ENCODE results near the gene MAP2. TPM values are rescaled to one million over a fixed set of nuclear protein-coding genes. Genes with fewer than 3 reads are reported as not detected.

The MAP2 gene
- total RNA-seq, 2 experiments from 2014 or later: 0.10 TPM; not detected in 1

GRCh38 chr2:209687323-209687969, 263.6 kb downstream of the MAP2 start:
- no peak overlapping the region for H3K27ac ChIP-seq (ENCODE audit: low read depth, low read length, poor library complexity, severe bottlenecking)
- H3K4me3 ChIP-seq (ENCODE audit: low read depth, low read length, poor library complexity, severe bottlenecking): no peak overlapping the region
- no peak overlapping the region for H3K4me2 ChIP-seq (ENCODE audit: low read length)
- BruUV-seq (replicated peaks): no TSS peak
- no peak overlapping the region for H2AFZ ChIP-seq (ENCODE audit: low read length)
- no peaks in the 10 kb centered on the region for H3K9me2 ChIP-seq (ENCODE audit: insufficient read depth, low read length)
- no peaks in the 10 kb centered on the region for H4K20me1 ChIP-seq (ENCODE audit: insufficient read depth, low read length)
- ChIA-PET CTCF (ENCODE audit: unreplicated experiment) (interaction anchor here (0.6 kb wide), 1 partner anchor 58 kb away, joined by 3 read pairs; no protein-coding TSS in a partner anchor), POLR2A (no interaction called here)
- no peaks in the 10 kb centered on the region for H3K36me3 ChIP-seq (ENCODE audit: insufficient read depth, low read length)
- intact Hi-C loops (cut with micrococcal nuclease; ENCODE audit: unreplicated experiment): no loop called here
- no peaks in the 10 kb centered on the region for H3K4me1 ChIP-seq (ENCODE audit: insufficient read depth, low read length, poor library complexity, severe bottlenecking)
- DNase-seq (ENCODE audit: low spot score): no peak
- TF ChIP-seq, protein P1, sequence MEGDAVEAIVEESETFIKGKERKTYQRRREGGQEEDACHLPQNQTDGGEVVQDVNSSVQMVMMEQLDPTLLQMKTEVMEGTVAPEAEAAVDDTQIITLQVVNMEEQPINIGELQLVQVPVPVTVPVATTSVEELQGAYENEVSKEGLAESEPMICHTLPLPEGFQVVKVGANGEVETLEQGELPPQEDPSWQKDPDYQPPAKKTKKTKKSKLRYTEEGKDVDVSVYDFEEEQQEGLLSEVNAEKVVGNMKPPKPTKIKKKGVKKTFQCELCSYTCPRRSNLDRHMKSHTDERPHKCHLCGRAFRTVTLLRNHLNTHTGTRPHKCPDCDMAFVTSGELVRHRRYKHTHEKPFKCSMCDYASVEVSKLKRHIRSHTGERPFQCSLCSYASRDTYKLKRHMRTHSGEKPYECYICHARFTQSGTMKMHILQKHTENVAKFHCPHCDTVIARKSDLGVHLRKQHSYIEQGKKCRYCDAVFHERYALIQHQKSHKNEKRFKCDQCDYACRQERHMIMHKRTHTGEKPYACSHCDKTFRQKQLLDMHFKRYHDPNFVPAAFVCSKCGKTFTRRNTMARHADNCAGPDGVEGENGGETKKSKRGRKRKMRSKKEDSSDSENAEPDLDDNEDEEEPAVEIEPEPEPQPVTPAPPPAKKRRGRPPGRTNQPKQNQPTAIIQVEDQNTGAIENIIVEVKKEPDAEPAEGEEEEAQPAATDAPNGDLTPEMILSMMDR (conservative IDR thresholded peaks at IDR 0.05; ENCODE audit: low read length): no peak
- no peak for TF ChIP-seq EZH2phosphoT487 (IDR thresholded peaks at IDR 0.05; ENCODE audit: borderline replicate concordance, low read depth, low read length)
- no peaks in the 10 kb centered on the region for H3K79me2 ChIP-seq (ENCODE audit: insufficient read depth, low read depth, low read length)
- no peaks in the 10 kb centered on the region for H3K9me3 ChIP-seq (ENCODE audit: low read length)

DNA sequence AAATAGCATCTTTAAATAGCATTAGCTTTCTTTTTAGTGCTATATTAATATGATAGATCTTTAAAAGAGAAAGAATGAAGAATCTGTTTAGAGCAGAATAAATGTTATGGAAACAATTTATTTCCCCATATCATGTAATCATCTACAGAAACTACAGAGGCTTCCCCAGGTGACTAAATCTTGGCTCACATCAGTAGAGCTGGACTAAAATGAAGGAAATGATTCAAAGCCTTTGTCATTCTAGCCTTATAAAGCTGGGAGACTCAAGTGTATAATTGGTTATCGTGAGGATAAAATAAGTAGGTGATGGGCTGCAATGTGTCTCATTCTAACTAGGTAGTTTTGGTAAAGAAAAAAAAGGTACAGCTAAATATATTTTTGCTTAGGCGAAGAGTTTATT, 264.5 kb downstream of the MAP2 start:
- H3K4me3 ChIP-seq (ENCODE audit: low read depth, low read length, poor library complexity, severe bottlenecking): no peak overlapping the region
- DNase-seq (ENCODE audit: low spot score): no peak
- no peaks in the 10 kb centered on the region for H3K9me3 ChIP-seq (ENCODE audit: low read length)
- H2AFZ ChIP-seq (ENCODE audit: low read length): no peak overlapping the region
- H3K27ac ChIP-seq (ENCODE audit: low read depth, low read length, poor library complexity, severe bottlenecking): no peak overlapping the region
- H4K20me1 ChIP-seq (ENCODE audit: insufficient read depth, low read length): no peaks in the 10 kb centered on the region
- H3K4me1 ChIP-seq (ENCODE audit: insufficient read depth, low read length, poor library complexity, severe bottlenecking): no peaks in the 10 kb centered on the region
- H3K9me2 ChIP-seq (ENCODE audit: insufficient read depth, low read length): no peaks in the 10 kb centered on the region
- TF ChIP-seq, protein P1 (conservative IDR thresholded peaks at IDR 0.05; ENCODE audit: low read length): no peak
- no peak for TF ChIP-seq EZH2phosphoT487 (IDR thresholded peaks at IDR 0.05; ENCODE audit: borderline replicate concordance, low read depth, low read length)
- CTCF ChIA-PET (ENCODE audit: unreplicated experiment): no interaction called here
- H3K4me2 ChIP-seq (ENCODE audit: low read length): no peak overlapping the region
- no TSS peak for BruUV-seq (replicated peaks)
- POLR2A ChIA-PET: interaction anchor here (0.9 kb wide), 1 partner anchor 11 kb away, joined by 4 read pairs; no protein-coding TSS in a partner anchor
- H3K36me3 ChIP-seq (ENCODE audit: insufficient read depth, low read length): no peaks in the 10 kb centered on the region
- intact Hi-C loops (cut with micrococcal nuclease; ENCODE audit: unreplicated experiment): no loop called here
- H3K79me2 ChIP-seq (ENCODE audit: insufficient read depth, low read depth, low read length): no peaks in the 10 kb centered on the region

DNA sequence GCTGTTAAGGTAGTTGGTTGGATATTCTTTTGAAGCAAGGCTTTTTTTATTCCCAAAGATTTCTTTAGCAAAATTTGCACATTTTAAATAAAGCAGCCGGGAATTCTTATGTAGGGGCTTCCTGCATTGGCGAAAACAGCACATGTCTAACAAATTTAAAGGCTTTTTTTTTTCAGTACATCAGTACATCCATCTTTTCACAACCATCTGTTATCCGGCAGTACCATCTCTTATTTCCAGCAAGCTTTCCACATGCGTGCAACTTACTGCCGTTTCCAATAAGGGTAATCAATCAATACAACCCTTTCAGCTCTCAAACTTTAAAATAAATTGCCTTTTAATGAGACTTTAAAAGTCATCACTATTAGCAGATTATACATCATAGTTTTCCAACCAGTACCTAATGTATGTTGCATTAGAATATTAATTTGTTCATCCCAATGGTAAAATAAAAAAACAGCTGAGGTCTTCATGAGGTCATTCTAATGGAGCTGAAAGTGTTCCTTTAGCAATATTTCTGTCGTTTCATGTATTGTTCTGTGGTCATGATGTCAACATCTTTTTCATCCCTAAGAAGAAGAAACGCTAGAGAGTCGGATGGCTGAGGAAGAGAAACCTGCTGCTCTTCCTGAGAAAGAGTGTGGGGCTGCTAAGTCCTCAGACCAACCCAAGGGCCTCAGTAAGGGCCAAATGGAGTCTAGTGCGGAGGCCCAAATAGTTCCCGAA, 266.3 kb downstream of the MAP2 start:
- Histone ChIP-seq H3K27ac (ENCODE audit: low read depth, low read length, poor library complexity, severe bottlenecking) (no peak overlapping the region), H4K20me1 (ENCODE audit: insufficient read depth, low read length) (no peaks in the 10 kb centered on the region), H3K4me3 (ENCODE audit: low read depth, low read length, poor library complexity, severe bottlenecking) (no peak overlapping the region), H3K9me2 (ENCODE audit: insufficient read depth, low read length) (no peaks in the 10 kb centered on the region), H3K79me2 (ENCODE audit: insufficient read depth, low read depth, low read length) (no peaks in the 10 kb centered on the region), H3K9me3 (ENCODE audit: low read length) (no peaks in the 10 kb centered on the region), H3K4me2 (ENCODE audit: low read length) (no peak overlapping the region), H2AFZ (ENCODE audit: low read length) (no peak overlapping the region), H3K36me3 (ENCODE audit: insufficient read depth, low read length) (no peaks in the 10 kb centered on the region), H3K4me1 (ENCODE audit: insufficient read depth, low read length, poor library complexity, severe bottlenecking) (no peaks in the 10 kb centered on the region)
- POLR2A ChIA-PET: interaction anchor here (1.8 kb wide), 1 partner anchor 9 kb away, joined by 4 read pairs; no protein-coding TSS in a partner anchor
- TF ChIP-seq, protein P1 (conservative IDR thresholded peaks at IDR 0.05; ENCODE audit: low read length): no peak
- no peak for TF ChIP-seq EZH2phosphoT487 (IDR thresholded peaks at IDR 0.05; ENCODE audit: borderline replicate concordance, low read depth, low read length)
- CTCF ChIA-PET (ENCODE audit: unreplicated experiment): no interaction called here
- DNase-seq (ENCODE audit: low spot score): no peak
- intact Hi-C loops (cut with micrococcal nuclease; ENCODE audit: unreplicated experiment): no loop called here
- BruUV-seq (replicated peaks): no TSS peak

Measured in OCI-LY7 (cell line).